Retinal pigment epithelial cell (primary cell): Measurements from ENCODE around the gene ZNF638.

Experiments
- DNase-seq: peaks from one replicate; pipeline ENCODE4 v3.0.0-alpha.2; 2010; ENCODE audit warnings: low read depth
- H3K4me3 ChIP-seq: 2 replicates; pipeline ENCODE4 v1.5.1; 2011; ENCODE audit warnings: mild to moderate bottlenecking, low read length, control low read depth, moderate library complexity
- TF ChIP-seq, protein P1 (sequence below): conservative IDR thresholded peaks from 2 replicates; pipeline ENCODE4 v1.5.1; 2011; ENCODE audit warnings: low read depth, low read length, control low read depth, inconsistent platforms

The ZNF638 gene

GRCh38 chr2:71464389-71464788 is 132.8 kb downstream of the ZNF638 start:
- no peak overlapping the region for H3K4me3 ChIP-seq
- DNase-seq, result no peak
- TF ChIP-seq, protein P1, sequence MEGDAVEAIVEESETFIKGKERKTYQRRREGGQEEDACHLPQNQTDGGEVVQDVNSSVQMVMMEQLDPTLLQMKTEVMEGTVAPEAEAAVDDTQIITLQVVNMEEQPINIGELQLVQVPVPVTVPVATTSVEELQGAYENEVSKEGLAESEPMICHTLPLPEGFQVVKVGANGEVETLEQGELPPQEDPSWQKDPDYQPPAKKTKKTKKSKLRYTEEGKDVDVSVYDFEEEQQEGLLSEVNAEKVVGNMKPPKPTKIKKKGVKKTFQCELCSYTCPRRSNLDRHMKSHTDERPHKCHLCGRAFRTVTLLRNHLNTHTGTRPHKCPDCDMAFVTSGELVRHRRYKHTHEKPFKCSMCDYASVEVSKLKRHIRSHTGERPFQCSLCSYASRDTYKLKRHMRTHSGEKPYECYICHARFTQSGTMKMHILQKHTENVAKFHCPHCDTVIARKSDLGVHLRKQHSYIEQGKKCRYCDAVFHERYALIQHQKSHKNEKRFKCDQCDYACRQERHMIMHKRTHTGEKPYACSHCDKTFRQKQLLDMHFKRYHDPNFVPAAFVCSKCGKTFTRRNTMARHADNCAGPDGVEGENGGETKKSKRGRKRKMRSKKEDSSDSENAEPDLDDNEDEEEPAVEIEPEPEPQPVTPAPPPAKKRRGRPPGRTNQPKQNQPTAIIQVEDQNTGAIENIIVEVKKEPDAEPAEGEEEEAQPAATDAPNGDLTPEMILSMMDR, result no peak

- TF ChIP-seq, protein P1, result no peak
- DNase-seq, result no peak
Measured at GRCh38 chr2:71465356-71465755, 133.8 kb downstream of the ZNF638 start.

GRCh38 chr2:71465961-71466300 is 134.3 kb downstream of the ZNF638 start:
- TF ChIP-seq, protein P1, result no peak

More at GRCh38 chr2:71465356-71465755, 133.8 kb downstream of the ZNF638 start:
- H3K4me3 ChIP-seq, result no peak overlapping the region

GRCh38 chr2:71466301-71467179 is 135.0 kb downstream of the ZNF638 start:
- H3K4me3 ChIP-seq, result peak overlapping the region; percentile 72
- DNase-seq, result no peak
- TF ChIP-seq, protein P1, result no peak

More at GRCh38 chr2:71465961-71466300, 134.3 kb downstream of the ZNF638 start:
- H3K4me3 ChIP-seq, result peak overlapping the region; percentile 72
- DNase-seq, result no peak

DNA sequence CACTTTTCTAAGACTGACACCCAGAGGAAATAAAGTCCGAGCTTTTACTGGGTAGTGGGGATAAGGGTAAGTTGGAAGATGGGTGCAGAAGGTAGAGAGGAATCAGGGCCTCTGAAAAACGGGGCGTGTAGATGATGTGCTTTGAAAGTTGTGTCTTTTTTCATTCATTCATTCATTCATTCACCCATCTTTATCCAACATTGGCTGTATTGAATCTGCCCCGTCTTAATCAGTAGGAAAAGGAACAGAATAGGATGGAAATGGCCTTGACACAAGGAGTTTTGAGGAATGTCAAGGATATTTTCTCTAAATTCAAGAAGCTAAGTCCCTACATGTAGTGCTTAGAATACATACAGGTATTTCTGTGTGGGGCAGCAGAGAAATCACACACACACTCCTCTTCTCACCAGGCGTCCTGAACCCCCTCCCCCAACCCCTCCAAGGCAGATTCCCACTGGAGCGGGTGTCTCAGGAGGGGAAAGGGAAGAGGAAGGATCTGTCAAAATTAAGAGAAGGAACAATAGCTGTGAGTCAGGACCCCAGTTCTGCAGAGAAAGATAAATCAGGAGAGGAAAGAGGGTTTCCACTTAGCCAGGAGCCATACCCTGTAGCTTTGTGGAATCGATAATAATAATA is 135.7 kb downstream of the ZNF638 start:
- H3K4me3 ChIP-seq, result peak overlapping the region; percentile 72
- no peak for DNase-seq
- TF ChIP-seq, protein P1, result no peak

DNA sequence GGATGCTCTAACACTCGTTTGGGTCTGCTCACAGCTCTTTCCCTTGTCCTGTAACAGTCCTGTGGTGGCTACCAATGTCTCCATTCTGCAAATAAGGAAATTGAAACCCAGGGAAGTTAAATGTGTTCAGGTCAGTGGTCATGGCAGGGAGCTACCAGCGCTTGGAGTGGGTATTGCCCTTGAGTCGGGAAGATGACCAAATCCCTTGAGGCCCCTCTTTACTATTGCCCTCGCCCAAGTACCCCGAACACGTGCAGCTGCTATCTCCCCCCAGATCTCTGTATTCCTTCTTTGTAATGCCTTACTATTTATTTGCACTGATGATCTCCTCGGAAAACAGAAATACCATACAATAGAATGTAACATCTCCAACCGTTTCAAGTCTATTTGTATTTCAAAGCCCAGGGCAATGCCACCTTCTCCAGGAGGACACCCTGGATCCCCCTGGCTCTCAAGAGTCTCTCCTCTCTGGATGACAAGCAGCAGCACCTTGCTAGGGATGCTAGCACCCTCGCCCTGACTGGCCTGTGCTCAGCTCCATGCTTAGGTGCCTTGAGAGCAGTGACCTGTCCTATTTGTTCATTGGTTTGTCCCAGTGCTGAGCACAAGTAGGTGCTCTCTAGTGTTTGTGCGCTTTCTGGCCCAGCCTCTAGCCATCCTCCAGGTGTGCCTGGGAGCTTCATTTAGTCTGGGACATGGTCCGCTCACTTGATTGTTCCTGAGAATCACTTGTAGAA is 136.9 kb downstream of the ZNF638 start:
- no peak for DNase-seq
- TF ChIP-seq, protein P1, result no peak
- no peak overlapping the region for H3K4me3 ChIP-seq
